Stimulated activated CD8-positive, alpha-beta memory T cell treated with anti-CD3 and anti-CD28 coated beads, Interleukin-4, amount 100 ng/mL, for 24 hours (primary cell): ENCODE data around the gene IP6K3.

ENCODE experiments used
- DNase-seq: peaks from one replicate; pipeline ENCODE4 v3.0.0-alpha.2; 2020; ENCODE audit warnings: low read depth

IP6K3 gene

GRCh38 chr6:33759887-33760629 is 13.4 kb upstream of the IP6K3 start:
- no peak for DNase-seq

DNA sequence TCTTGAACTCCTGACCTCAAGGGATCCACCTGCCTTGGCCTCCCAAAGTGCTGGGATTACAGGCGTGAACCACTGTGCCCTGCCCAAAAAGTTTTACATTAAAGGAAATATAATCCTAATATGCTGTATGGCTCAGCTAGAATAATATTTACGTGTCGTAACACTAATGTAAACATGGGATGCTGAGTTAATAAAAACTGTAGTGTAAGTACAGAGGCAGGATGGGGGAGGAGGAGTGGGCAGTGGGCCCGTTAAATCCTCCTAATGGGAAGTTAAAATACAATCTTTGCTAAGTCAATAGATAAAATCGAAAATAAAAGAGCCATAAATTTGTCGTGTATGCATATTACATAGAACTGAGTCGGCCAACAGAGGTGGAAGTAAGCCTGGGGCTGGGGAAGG is 12.1 kb upstream of the IP6K3 start:
- DNase-seq, result no peak

GRCh38 chr6:33757906-33758305 is 11.2 kb upstream of the IP6K3 start:
- no peak for DNase-seq

DNA sequence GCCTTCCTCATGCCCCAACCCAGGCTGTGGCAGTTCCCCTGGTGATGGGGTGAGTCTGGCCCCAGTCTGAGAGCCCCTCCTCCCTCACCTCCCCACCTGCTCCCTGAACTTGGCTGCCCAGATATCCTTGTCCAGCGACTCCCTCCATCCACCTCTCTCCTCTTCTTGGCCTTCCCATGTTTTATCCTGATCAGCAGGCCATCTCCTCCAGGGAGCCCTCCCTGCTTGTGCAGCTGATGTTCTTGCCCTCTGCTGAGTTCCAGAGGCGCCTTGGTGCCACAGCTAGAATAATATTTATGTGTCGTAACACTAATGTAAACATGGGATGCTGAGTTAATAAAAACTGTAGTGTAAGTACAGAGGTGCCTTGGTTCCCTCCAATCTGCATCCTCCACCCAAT is 10.4 kb upstream of the IP6K3 start:
- no peak for DNase-seq

- DNase-seq, result no peak
These were observed 9.7 kb upstream of the IP6K3 start for GRCh38 chr6:33756211-33756954.

DNA sequence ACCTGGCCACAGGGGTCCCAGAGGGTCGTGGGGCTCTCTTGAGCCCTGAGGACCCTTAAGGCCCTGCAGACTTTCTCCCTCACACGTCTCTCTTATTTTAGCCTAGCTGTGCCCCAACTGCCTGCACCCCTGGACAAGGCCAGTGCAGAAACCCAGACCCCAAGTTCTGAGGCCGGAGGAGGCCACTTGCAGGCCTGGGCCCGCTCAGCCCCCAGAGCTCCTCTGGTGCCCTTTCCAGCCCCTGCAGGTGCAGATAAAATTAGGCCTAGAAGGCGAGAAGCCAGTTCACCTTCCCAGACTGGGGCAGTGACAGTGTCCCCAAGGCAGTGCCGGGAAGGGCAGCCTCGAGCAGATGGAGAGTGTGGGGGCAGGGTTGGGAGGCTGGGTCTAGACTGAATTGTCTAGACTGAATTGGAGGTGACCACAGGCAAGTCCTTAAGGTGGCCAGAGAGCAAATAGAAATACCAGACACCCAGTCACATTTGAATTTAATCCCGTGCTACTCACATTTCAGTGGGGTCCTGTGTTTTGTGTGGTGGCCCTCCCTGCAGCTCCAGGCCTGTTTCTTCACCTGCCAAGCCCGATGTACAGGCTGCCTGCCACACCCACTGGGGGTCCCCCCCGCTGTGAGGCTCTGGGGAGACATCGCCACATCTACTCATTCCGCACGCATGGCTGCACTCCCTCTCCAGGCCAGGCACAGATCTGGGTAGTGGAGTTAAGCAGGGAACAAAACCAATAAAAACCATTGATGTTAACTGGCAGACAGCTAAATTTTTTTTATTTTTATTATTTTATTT is 8.6 kb upstream of the IP6K3 start:
- no peak for DNase-seq

- no peak for DNase-seq
These were observed 7.5 kb upstream of the IP6K3 start for GRCh38 chr6:33754222-33754621.

GRCh38 chr6:33752646-33753015 is 5.9 kb upstream of the IP6K3 start:
- DNase-seq, result no peak

DNA sequence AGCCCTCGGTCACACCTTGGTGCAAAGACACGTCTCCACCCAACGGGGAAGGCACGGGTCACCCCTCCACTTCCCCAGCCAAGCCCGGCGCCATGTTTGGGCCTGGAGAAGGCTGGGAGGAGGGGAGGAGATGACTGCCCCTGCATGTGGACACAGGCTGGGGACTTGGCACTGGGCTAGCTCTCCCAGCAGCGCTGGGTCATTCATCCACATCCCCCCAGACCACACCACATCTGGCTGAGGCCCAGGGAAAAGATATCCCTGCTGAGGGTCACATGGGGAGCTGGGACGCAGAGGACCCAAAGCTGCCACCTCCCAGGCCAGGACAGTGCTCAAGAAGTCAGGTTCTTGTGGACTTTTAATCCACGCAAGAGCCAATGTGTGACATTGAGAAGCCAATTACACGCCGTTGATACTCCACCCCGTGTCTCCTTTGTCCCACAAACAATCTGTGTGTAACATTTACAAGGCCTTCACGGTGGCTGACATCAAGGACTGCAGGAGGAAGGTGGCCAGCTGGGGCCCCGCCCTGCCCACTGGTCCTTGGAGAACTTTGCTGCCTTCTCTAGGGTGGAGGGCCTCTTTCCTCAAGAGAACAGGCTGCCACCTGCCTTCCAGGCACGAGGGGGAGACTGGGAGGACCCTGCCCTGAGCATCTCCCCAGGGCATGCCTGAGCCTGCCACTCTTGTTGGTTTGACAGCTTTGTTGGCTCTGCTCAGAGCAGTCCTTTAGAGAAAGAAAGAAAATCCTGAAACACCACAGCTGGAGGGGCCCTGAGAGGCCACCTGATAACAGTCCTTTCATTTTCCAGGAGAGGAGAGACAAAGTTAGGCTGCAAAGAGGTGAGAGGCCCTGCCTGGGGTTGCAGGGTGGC is 5.3 kb upstream of the IP6K3 start:
- no peak for DNase-seq

- no peak for DNase-seq
These were observed 3.7 kb upstream of the IP6K3 start for GRCh38 chr6:33750244-33750991.

GRCh38 chr6:33749401-33749800 is 2.7 kb upstream of the IP6K3 start:
- DNase-seq, result no peak

DNA sequence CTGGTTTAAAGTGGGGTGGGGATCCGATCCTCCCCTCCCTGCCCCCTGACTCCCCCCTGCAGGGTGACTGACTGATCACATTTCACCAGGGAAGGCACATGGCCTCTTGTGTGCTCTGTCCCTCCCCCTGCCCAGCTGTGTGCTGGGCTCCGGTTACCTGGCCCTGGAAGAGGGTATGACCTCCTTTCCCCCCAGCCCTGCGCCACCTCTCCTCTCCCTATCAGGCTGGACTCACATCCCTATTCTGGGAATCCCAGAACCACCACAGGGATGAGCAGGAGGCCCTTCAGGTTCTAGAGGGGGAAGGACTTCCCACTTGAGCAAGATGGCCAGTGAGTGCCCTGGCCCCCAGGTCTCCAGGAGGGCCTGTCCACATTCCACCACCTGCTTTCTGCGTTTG is 2.1 kb upstream of the IP6K3 start:
- DNase-seq, result no peak

DNA sequence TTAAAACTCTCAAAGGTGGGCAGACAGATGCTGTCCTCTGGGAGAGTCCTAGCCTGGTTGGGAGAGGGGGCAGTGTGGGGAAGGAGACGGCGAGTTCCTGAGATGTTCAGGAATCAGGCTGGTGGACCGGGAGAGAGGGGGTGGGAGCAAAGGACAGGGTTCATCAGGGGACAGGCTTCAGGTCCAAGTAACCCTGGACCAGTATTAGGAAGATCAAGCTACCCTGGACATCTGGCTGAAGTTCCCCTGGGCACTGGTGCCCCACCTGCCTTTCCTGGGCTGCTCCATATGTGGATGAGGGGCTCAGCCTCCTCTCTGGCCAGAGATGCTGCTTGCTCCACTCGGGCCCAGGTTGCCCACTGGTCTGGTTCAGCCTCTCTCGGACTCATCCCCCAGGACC is 1.1 kb upstream of the IP6K3 start:
- DNase-seq, result no peak

DNA sequence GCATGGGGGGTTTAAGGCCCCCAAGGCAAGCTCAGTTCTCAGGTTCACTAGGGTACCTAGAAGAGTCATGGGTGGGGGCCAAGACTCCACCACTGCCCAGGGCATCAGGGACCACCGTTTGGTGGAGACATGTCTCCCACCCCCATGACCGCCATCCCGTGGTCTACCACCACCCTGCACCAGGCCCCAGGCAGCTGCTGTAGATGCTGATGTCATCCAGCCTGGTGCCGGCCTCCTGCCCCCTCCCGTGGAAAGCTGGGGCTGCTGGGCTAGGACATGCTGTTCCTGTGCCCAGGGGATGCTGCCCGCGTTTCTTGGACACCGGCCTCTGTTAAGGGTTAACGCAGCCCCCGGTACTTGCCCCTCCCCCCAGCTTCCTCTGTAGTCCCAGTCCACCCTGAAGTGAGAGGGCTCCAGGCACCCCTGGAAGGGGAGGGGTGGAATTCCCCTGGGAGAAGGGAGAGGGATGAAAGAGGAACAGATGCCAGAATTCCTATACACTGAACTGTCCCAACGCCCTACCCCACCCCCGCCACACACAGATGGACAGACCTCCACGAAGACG is 587 bp downstream of the IP6K3 start:
- no peak for DNase-seq

- DNase-seq, result no peak
These were observed 1.2 kb downstream of the IP6K3 start for GRCh38 chr6:33745548-33745947.

DNA sequence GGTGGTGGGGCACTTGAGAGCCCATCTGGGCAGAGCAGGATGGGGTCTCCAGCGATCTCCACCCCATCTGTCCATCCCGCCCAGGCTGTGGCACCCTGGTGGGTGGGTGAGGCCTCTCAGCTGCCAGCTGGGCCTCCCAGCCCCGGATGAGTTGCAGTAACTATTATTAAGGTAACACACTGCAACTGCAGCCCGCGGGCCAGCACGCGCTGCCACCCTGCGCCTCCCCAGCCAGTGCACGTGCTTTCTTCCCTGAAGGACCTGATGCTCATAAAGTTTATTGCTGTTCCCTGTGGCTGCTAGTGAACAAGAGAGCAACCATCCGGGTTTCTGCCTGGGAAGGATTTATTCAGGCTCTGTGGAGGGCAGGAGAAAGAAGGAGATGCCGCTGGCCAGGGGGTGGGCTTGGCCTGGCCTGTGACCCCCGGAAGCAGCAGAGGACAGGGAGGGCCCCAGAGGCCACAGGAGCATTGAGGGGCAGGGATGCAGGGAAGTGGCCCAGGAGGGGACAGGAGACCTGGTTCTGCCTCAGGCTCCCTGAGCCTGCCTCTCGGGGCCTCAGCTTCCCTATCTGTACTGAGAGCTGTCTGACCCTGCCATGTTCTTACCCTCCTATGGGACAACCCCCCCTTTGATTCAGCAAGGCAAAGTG is 1.7 kb downstream of the IP6K3 start:
- no peak for DNase-seq

- peak; percentile 62 for DNase-seq
These were observed 2.5 kb downstream of the IP6K3 start for GRCh38 chr6:33744001-33744848.

DNA sequence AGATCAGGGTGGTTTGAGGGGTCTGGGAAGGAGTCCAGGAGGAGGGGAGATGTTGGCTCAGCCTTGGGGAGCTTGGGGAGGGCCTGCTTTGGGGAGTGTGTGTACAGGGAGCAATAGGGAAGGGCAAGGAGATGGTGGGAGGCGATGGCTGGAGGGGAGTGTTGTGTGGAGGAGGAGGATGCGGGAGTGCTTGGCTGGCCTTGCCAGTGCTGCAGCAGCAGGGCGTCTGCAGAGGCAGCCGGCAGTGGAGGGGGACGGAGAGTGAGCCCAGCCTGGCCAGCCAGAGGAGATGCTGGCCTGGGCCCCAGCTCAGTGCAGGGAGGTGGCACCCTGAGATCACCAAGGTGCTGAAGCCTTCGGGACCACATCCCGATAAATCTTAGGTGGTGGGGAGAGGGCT is 3.9 kb downstream of the IP6K3 start:
- DNase-seq, result no peak

- no peak for DNase-seq
These were observed 4.6 kb downstream of the IP6K3 start for GRCh38 chr6:33742092-33742491.
